IMR-90 (cell line): ENCODE data around the gene SECISBP2. TPM values are rescaled to one million over a fixed set of nuclear protein-coding genes. Genes with fewer than 3 reads are reported as not detected.

ENCODE experiments used
- ATAC-seq: fragments of 200-7000 bp; cut with Tn5 transposase; 2 replicates; pipeline ENCODE4 v1.9.1; 2020; ENCODE audit warnings: low read depth, mild to moderate bottlenecking, moderate library complexity
- BruUV-seq: library from RNA; stranded (reverse); fragments of 400-500 nt; replicated peaks from 2 replicates; lab custom pipeline; 2021; lab: Mats Ljungman, UMichigan
- CTCF ChIA-PET: fragments of 300-600 bp; formaldehyde crosslinking; extraction: SDS; loops from one replicate; lab custom pipeline; 2021; ENCODE audit warnings: antibody characterized with exemption; lab: Yijun Ruan, JAX
- POLR2A ChIA-PET: fragments of 300-600 bp; sonication (Branson Sonifier 250); formaldehyde crosslinking; loops from one replicate; lab custom pipeline; 2022; ENCODE audit warnings: antibody characterized with exemption; ENCODE audit not compliant: unreplicated experiment; lab: Charles Lee
- DNase-seq: peaks from one replicate; pipeline ENCODE4 v3.0.0; 2013
- H2AFZ ChIP-seq: replicated peaks from 2 replicates; pipeline ENCODE3; 2013; ENCODE audit warnings: low read length, mild to moderate bottlenecking; ENCODE audit not compliant: poor library complexity
- H2AK5ac ChIP-seq: 2 replicates; pipeline ENCODE4 v1.6.1; 2013; ENCODE audit warnings: low read depth, low read length, inconsistent platforms
- H2AK9ac ChIP-seq: replicated peaks from 2 replicates; pipeline ENCODE3; 2013; ENCODE audit warnings: mild to moderate bottlenecking, low read depth, low read length, moderate library complexity; ENCODE audit not compliant: poor library complexity
- H2BK120ac ChIP-seq: 2 replicates; pipeline ENCODE4 v1.6.1; 2013; ENCODE audit warnings: low read depth, low read length, inconsistent platforms
- H2BK15ac ChIP-seq: 3 replicates; pipeline ENCODE4 v1.6.1; 2013; ENCODE audit warnings: low read depth, low read length, inconsistent platforms
- H2BK20ac ChIP-seq: 2 replicates; pipeline ENCODE4 v1.6.1; 2013; ENCODE audit warnings: low read depth, mild to moderate bottlenecking, inconsistent platforms, low read length, moderate library complexity
- H2BK5ac ChIP-seq: 2 replicates; pipeline ENCODE4 v1.6.1; 2013; ENCODE audit warnings: mild to moderate bottlenecking, low read depth, low read length, inconsistent platforms; ENCODE audit not compliant: poor library complexity, severe bottlenecking
- H3K14ac ChIP-seq: replicated peaks from 2 replicates; pipeline ENCODE4 v1.6.1; 2013; ENCODE audit warnings: low read depth, low read length, inconsistent platforms
- H3K18ac ChIP-seq: 2 replicates; pipeline ENCODE4 v1.6.1; 2013; ENCODE audit warnings: low read depth, low read length, control low read depth
- H3K23ac ChIP-seq: 2 replicates; pipeline ENCODE4 v1.6.1; 2013; ENCODE audit warnings: low read depth, low read length, inconsistent platforms
- H3K27ac ChIP-seq: 2 replicates; pipeline ENCODE4 v1.5.1; 2013; ENCODE audit warnings: mild to moderate bottlenecking, control low read depth, low read length; ENCODE audit not compliant: insufficient read depth
- H3K27me3 ChIP-seq: 2 replicates; pipeline ENCODE4 v1.6.1; 2013; ENCODE audit warnings: low read length; ENCODE audit not compliant: control insufficient read depth, insufficient read depth
- H3K36me3 ChIP-seq: 2 replicates; pipeline ENCODE4 v1.6.1; 2013; ENCODE audit warnings: low read length, mixed read lengths; ENCODE audit not compliant: control insufficient read depth, insufficient read depth
- H3K4ac ChIP-seq: 2 replicates; pipeline ENCODE4 v1.6.1; 2013; ENCODE audit warnings: low read depth, low read length, inconsistent platforms
- H3K4me1 ChIP-seq: 2 replicates; pipeline ENCODE4 v1.6.1; 2013; ENCODE audit warnings: low read length, mixed read lengths; ENCODE audit not compliant: control insufficient read depth, insufficient read depth
- H3K4me2 ChIP-seq: 2 replicates; pipeline ENCODE4 v1.6.1; 2013; ENCODE audit warnings: low read depth, mild to moderate bottlenecking, control low read depth, low read length, moderate library complexity
- H3K4me3 ChIP-seq: 2 replicates; pipeline ENCODE4 v1.5.1; 2013; ENCODE audit warnings: low read depth, mild to moderate bottlenecking, control low read depth, low read length, moderate library complexity; ENCODE audit not compliant: insufficient read depth
- H3K56ac ChIP-seq: 2 replicates; pipeline ENCODE4 v1.6.1; 2013; ENCODE audit warnings: low read length, inconsistent platforms; ENCODE audit not compliant: insufficient read depth; ENCODE audit errors: extremely low read depth
- H3K79me1 ChIP-seq, 2 experiments: 2 replicates each; pipeline ENCODE4 v1.6.1; 2013; ENCODE audit warnings: low read length in 2 of 2, inconsistent platforms in 1 of 2, low read depth in 1 of 2
- H3K9ac ChIP-seq: 2 replicates; pipeline ENCODE4 v1.6.1; 2013; ENCODE audit warnings: low read depth, low read length, control low read depth
- H3K9me1 ChIP-seq: 2 replicates; pipeline ENCODE4 v1.6.1; 2013; ENCODE audit warnings: low read length, inconsistent platforms; ENCODE audit not compliant: insufficient read depth
- H3K9me3 ChIP-seq: 2 replicates; pipeline ENCODE4 v1.6.1; 2013; ENCODE audit warnings: low read length; ENCODE audit not compliant: control insufficient read depth, insufficient read depth
- H4K20me1 ChIP-seq: 2 replicates; pipeline ENCODE4 v1.6.1; 2013; ENCODE audit warnings: low read length, inconsistent platforms; ENCODE audit not compliant: insufficient read depth
- H4K5ac ChIP-seq: 2 replicates; pipeline ENCODE4 v1.6.1; 2013; ENCODE audit warnings: mild to moderate bottlenecking, low read depth, low read length, control low read depth
- H4K8ac ChIP-seq, 2 experiments: 2 replicates each; pipeline ENCODE4 v1.6.1; 2013; ENCODE audit warnings: low read depth in 2 of 2, low read length in 2 of 2, control low read depth in 1 of 2, inconsistent platforms in 1 of 2
- H4K91ac ChIP-seq: 2 replicates; pipeline ENCODE4 v1.6.1; 2013; ENCODE audit warnings: low read depth, low read length, inconsistent platforms; ENCODE audit not compliant: insufficient read depth
- BHLHE40 ChIP-seq: fragments of 150-350 bp; IDR thresholded peaks from 2 replicates; pipeline ENCODE4 v1.6.1; 2016; ENCODE audit warnings: mild to moderate bottlenecking, low read depth, low read length
- CEBPB ChIP-seq: IDR thresholded peaks from 2 replicates; pipeline ENCODE4 v1.6.1; 2012; ENCODE audit warnings: low read depth, low read length, improper control_type of control experiment
- CHD1 ChIP-seq: IDR thresholded peaks from 2 replicates; pipeline ENCODE4 v1.6.1; 2012; ENCODE audit warnings: low read depth, low read length, improper control_type of control experiment
- ELK1 ChIP-seq: fragments of 150-350 bp; IDR thresholded peaks from 2 replicates; pipeline ENCODE4 v1.6.1; 2016; ENCODE audit warnings: low read depth, mild to moderate bottlenecking, low read length, moderate library complexity, borderline replicate concordance
- FOS ChIP-seq: fragments of 150-350 bp; IDR thresholded peaks from 2 replicates; pipeline ENCODE4 v1.6.1; 2016; ENCODE audit warnings: low read depth, low read length
- MAFK ChIP-seq: IDR thresholded peaks from 2 replicates; pipeline ENCODE4 v1.6.1; 2012; ENCODE audit warnings: low read depth, low read length, improper control_type of control experiment
- MAZ ChIP-seq: IDR thresholded peaks from 2 replicates; pipeline ENCODE4 v1.6.1; 2012; ENCODE audit warnings: low read depth, mild to moderate bottlenecking, low read length, improper control_type of control experiment, moderate library complexity, borderline replicate concordance
- POLR2A ChIP-seq: IDR thresholded peaks from 2 replicates; pipeline ENCODE4 v1.6.1; 2012; ENCODE audit warnings: mild to moderate bottlenecking, low read depth, low read length
- RCOR1 ChIP-seq: IDR thresholded peaks from 2 replicates; pipeline ENCODE4 v1.6.1; 2012; ENCODE audit warnings: mild to moderate bottlenecking, low read length, improper control_type of control experiment; ENCODE audit not compliant: insufficient replicate concordance
- RFX5 ChIP-seq: IDR thresholded peaks from 2 replicates; pipeline ENCODE4 v1.8.0; 2012; ENCODE audit warnings: low read depth, mild to moderate bottlenecking, low read length, moderate library complexity
- SMC3 ChIP-seq: fragments of 150-350 bp; IDR thresholded peaks from 2 replicates; pipeline ENCODE4 v1.6.1; 2016; ENCODE audit warnings: low read depth, mild to moderate bottlenecking, antibody characterized with exemption, low read length, moderate library complexity
- USF2 ChIP-seq: fragments of 150-350 bp; IDR thresholded peaks from 2 replicates; pipeline ENCODE4 v1.6.1; 2017; ENCODE audit warnings: mild to moderate bottlenecking, antibody characterized with exemption, low read length, low read depth
- WGBS, 2 experiments: methylation state at CpG; one replicate each; pipeline versions ENCODE4 v1.1.5 to v1.1.7; 2013; ENCODE audit warnings: missing lambda C conversion rate in 2 of 2; ENCODE audit not compliant: insufficient read length in 1 of 2; ENCODE audit errors: extremely low coverage in 2 of 2; 5-methylcytosine and 5-hydroxymethylcytosine counted together
- dilution Hi-C: fragments of 300-500 bp; cut with HindIII; formaldehyde crosslinking; loops from one replicate; pipeline ENCODE4 v1.14.3; 2018; ENCODE audit warnings: low sequenced_read_pairs; ENCODE audit not compliant: unreplicated experiment
- in situ Hi-C: fragments of 300-500 bp; cut with MboI; formaldehyde crosslinking; loops from 3 replicates; pipeline ENCODE4 v1.14.3; 2019; ENCODE audit warnings: low sequenced_read_pairs, inconsistent platforms, mixed read lengths
- intact Hi-C: fragments of 100-400 bp; cut with micrococcal nuclease; formaldehyde crosslinking; loops from 2 replicates; pipeline ENCODE4 v1.10.0; 2022
- polyA plus RNA-seq, 3 experiments: library from polyadenylated mRNA; depleted of rRNA; stranded (reverse); fragments of >200 nt; gene quantifications; 2 replicates each; pipeline ENCODE4 v1.2.3, GENCODE V29; 2012; ENCODE audit warnings: low replicate concordance in 1 of 3
- total RNA-seq: library from RNA; depleted of rRNA; stranded (reverse); fragments of >200 nt; gene quantifications from 2 replicates; pipeline ENCODE4 v1.2.3, GENCODE V29; 2012

SECISBP2 gene
- total and polyA plus RNA-seq, 2 of the 4 experiments (the other 2 are of a cell fraction) = 16.4 to 18.8 TPM

GRCh38 chr9:89398621-89399020 lies 80.3 kb downstream of the SECISBP2 start:
- Histone ChIP-seq H2BK120ac (no peak overlapping the region), H3K4ac (no peak overlapping the region), H3K18ac (no peak overlapping the region), H3K4me3 (no peak overlapping the region), H3K4me2 (no peak overlapping the region), H2AK5ac (no peak overlapping the region), H3K14ac (no peak overlapping the region), H4K5ac (no peak overlapping the region), H3K9me1 (peaks cover 4% of the 10 kb centered on the region), H3K36me3 (peaks cover 27% of the 10 kb centered on the region), H4K8ac (no peak overlapping the region), H4K91ac (no peak overlapping the region), H3K9ac (no peak overlapping the region), H2AFZ (no peak overlapping the region), H2BK5ac (no peak overlapping the region), H3K56ac (no peak overlapping the region), H3K79me1 (no peaks in the 10 kb centered on the region), H3K4me1 (no peaks in the 10 kb centered on the region), H2BK20ac (no peak overlapping the region), H3K27ac (no peak overlapping the region), H2AK9ac (no peak overlapping the region), H4K20me1 (no peaks in the 10 kb centered on the region), H3K27me3 (no peaks in the 10 kb centered on the region), H3K9me3 (no peaks in the 10 kb centered on the region), H3K23ac (no peak overlapping the region), H2BK15ac (no peak overlapping the region)
- DNase-seq (no peak), ATAC-seq (no peak)
- TF ChIP-seq USF2 (no peak), RFX5 (no peak), FOS (no peak), POLR2A (no peak), BHLHE40 (no peak), CEBPB (no peak), MAZ (no peak), SMC3 (no peak), CHD1 (no peak), ELK1 (no peak), MAFK (no peak), RCOR1 (no peak)
- in situ Hi-C loops = no loop called here
- ChIA-PET CTCF (no interaction called here), POLR2A (no interaction called here)
- BruUV-seq = no TSS peak
- no CpG with 5 or more reads among the region's 5 CpGs for WGBS, 2 experiments
- dilution Hi-C loops = no loop called here
- intact Hi-C loops = no loop called here
